ENCODE data around the gene UBE3C.

DNA sequence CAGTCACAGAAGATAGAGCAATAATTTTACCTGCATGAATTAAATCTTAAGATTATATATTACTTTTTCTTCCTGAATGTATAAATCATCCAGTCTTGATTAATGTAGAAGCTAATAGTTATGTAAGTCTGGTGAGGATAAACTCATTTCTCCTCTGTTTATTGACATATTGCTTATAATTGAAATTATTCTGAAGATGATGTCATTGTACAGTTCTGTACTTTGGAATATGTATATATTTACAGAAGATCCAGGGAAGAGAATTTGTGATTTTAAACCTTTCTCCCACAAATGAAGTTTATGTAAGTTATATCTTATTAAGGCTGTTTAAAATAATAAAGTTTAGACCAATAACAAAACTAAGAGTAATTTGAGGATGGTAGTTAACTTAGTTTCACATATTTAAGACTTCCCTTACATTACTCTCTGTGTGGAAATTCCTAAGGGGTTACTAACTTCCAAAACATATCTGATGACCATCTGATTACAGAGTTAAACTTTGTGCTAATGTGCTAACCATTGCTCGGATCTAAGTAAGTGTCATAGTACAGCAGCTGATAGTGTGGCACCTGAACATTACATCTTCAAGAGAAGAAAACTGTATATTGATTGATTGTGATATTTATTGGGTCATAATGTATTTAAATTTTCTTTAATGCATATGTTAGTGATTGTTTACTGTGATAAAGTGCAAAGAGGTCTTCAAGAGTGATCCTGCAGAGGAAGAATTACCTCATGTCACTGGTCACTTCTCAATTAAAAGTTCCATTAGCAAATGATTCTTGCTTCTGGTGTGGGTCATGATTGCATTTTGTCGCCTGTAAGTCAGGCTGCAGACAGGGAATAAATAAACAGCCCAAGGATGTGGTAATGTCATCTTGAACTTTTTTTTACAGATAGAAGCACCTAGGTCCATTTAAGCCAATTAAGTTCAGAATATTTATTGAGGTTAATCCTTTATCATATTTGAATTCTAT, 96.9 kb downstream of the UBE3C start:
- TF ChIP-seq CEBPB (IDR thresholded peaks at IDR 0.05) (no peak), YY1 (IDR thresholded peaks at IDR 0.05; ENCODE audit: low read depth) (no peak), CREB1 (IDR thresholded peaks at IDR 0.05; ENCODE audit: low read depth) (no peak), TEAD4 (IDR thresholded peaks at IDR 0.05) (no peak), TCF12 (IDR thresholded peaks at IDR 0.05; ENCODE audit: low read depth) (no peak), NFIC (IDR thresholded peaks at IDR 0.05) (no peak), RAD21 (IDR thresholded peaks at IDR 0.05; ENCODE audit: low read depth) (no peak), TAF1 (IDR thresholded peaks at IDR 0.05; ENCODE audit: low read depth) (no peak)
- TF ChIP-seq, protein P1, sequence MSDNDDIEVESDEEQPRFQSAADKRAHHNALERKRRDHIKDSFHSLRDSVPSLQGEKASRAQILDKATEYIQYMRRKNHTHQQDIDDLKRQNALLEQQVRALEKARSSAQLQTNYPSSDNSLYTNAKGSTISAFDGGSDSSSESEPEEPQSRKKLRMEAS (IDR thresholded peaks at IDR 0.05): no peak
- TF ChIP-seq, protein P2, sequence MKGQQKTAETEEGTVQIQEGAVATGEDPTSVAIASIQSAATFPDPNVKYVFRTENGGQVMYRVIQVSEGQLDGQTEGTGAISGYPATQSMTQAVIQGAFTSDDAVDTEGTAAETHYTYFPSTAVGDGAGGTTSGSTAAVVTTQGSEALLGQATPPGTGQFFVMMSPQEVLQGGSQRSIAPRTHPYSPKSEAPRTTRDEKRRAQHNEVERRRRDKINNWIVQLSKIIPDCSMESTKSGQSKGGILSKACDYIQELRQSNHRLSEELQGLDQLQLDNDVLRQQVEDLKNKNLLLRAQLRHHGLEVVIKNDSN (IDR thresholded peaks at IDR 0.05): no peak

Data from Ishikawa (cell line).